Upper lobe of left lung (tissue), 6 donors: ENCODE results near the gene FBXW8. TPM values are rescaled to one million over a fixed set of nuclear protein-coding genes. Genes with fewer than 3 reads are reported as not detected.

Source experiments
- ATAC-seq, 2 donors: fragments of 200-7000 bp; cut with Tn5 transposase; one replicate each; pipeline ENCODE4 v1.9.1; 2022; ENCODE audit warnings: mild to moderate bottlenecking in 2 of 2, moderate library complexity in 2 of 2; ENCODE audit not compliant: low FRiP score in 2 of 2
- DNase-seq, 2 donors: peaks; one replicate each; pipeline ENCODE4 v3.0.0-alpha.2; 2019 to 2020
- H3K27ac ChIP-seq, 4 donors: fragments of 200-600 bp; sonication (generic); one replicate each; pipeline ENCODE4 v1.5.1; 2016 to 2019
- H3K27me3 ChIP-seq, 4 donors: fragments of 200-600 bp; sonication (generic); one replicate each; pipeline ENCODE4 v1.5.1; 2017 to 2019
- H3K36me3 ChIP-seq, 4 donors: fragments of 200-600 bp; sonication (generic); one replicate each; pipeline ENCODE4 v1.5.1; 2016 to 2019
- H3K4me1 ChIP-seq, 4 donors: fragments of 200-600 bp; sonication (generic); one replicate each; pipeline ENCODE4 v1.5.1; 2018 to 2019
- H3K4me3 ChIP-seq, 4 donors: fragments of 200-600 bp; sonication (generic); one replicate each; pipeline ENCODE4 v1.5.1; 2017 to 2019; ENCODE audit warnings: mild to moderate bottlenecking in 2 of 4, moderate library complexity in 1 of 4
- H3K9me3 ChIP-seq, 4 donors: fragments of 200-600 bp; sonication (generic); one replicate each; pipeline ENCODE4 v1.5.1; 2018 to 2019
- CTCF ChIP-seq, 6 experiments: fragments of 450-650 bp in 4 of 6; fragments of 200-600 bp in 2 of 6; sonication (generic) in 2 of 6; IDR thresholded peaks; one replicate each; pipeline ENCODE4 v1.5.1; 2016 to 2019; ENCODE audit warnings: antibody characterized with exemption in 6 of 6
- EP300 ChIP-seq, 4 donors: sonication (generic); formaldehyde crosslinking; IDR thresholded peaks; one replicate each; pipeline ENCODE4 v1.5.1; 2017; ENCODE audit warnings: antibody characterized with exemption in 4 of 4, control low read depth in 2 of 4
- POLR2A ChIP-seq, 4 donors: fragments of 450-650 bp; IDR thresholded peaks; one replicate each; pipeline ENCODE4 v1.5.1; 2016 to 2017; ENCODE audit warnings: antibody characterized with exemption in 4 of 4, mild to moderate bottlenecking in 2 of 4
- POLR2AphosphoS5 ChIP-seq, 2 donors: sonication (generic); formaldehyde crosslinking; IDR thresholded peaks; one replicate each; pipeline ENCODE4 v1.5.1; 2017; ENCODE audit warnings: antibody characterized with exemption in 2 of 2
- WGBS, 2 donors: methylation state at CpG; one replicate each; pipeline ENCODE4 v1.1.5; 2017 to 2018; 5-methylcytosine and 5-hydroxymethylcytosine counted together
- total RNA-seq, 6 donors: library from RNA; depleted of rRNA in 4 of 6; stranded (reverse); fragments of >200 nt in 4 of 6; gene quantifications; one replicate each; pipeline versions ENCODE4 v1.1.0 to v1.2.1, GENCODE V29; 2016 to 2021
- donor health status: DM: no; HTN: no; CAD: no; lungs with moderate emphysema.
- donor health status: DM: no; HTN: yes; CAD: no; lungs with severe emphysema.

The FBXW8 gene
- total RNA-seq, 6 donors from 2014 or later = 14.7 to 52.4 (median 18.6) TPM

GRCh38 chr12:116881325-116881876 lies 29.3 kb upstream of the FBXW8 start, which contains the start of gene HRK:
Gene HRK (minus strand): TSS chr12:116881441. CDS start chr12:116881307, 134 bp downstream.
- ATAC-seq = no peak
- H3K36me3 ChIP-seq = no peaks in the 10 kb centered on the region
- TF ChIP-seq EP300 (IDR thresholded peaks at IDR 0.05) = no peak
- TF ChIP-seq CTCF (IDR thresholded peaks at IDR 0.05) = no peak
- no peak for TF ChIP-seq POLR2A (IDR thresholded peaks at IDR 0.05)
- TF ChIP-seq POLR2AphosphoS5 (IDR thresholded peaks at IDR 0.05) = no peak
- 0 to 3% methylated on average over 10 to 43 of the region's 49 CpGs for WGBS, 2 donors
- H3K4me3 ChIP-seq = peak within 1 kb of the TSS in 3 of 4 donors; percentile 35 to 41 (median 40)
- peaks cover 31 to 45% (median 37%) of the 10 kb centered on the region in 4 donors for H3K4me1 ChIP-seq
- no peaks in the 10 kb centered on the region for H3K9me3 ChIP-seq
- peak in 1 of 2 donors; percentile 68 for DNase-seq
- H3K27ac ChIP-seq = no peak within 1 kb of the TSS
- peaks cover 0 to 54% (median 25%) of the 10 kb centered on the region in 4 donors for H3K27me3 ChIP-seq

- Histone ChIP-seq H3K27ac (no peak overlapping the region), H3K4me3 (peak overlapping the region in 1 of 4 donors; percentile 41), H3K9me3 (no peaks in the 10 kb centered on the region), H3K4me1 (peaks cover 31 to 45% (median 37%) of the 10 kb centered on the region in 4 donors), H3K36me3 (no peaks in the 10 kb centered on the region), H3K27me3 (peaks cover 0 to 54% (median 25%) of the 10 kb centered on the region in 4 donors)
- peak in 1 of 2 donors; percentile 55 for DNase-seq
- TF ChIP-seq POLR2A (IDR thresholded peaks at IDR 0.05) (no peak), CTCF (IDR thresholded peaks at IDR 0.05) (no peak), EP300 (IDR thresholded peaks at IDR 0.05) (no peak), POLR2AphosphoS5 (IDR thresholded peaks at IDR 0.05) (no peak)
- WGBS, 2 donors = 4 to 9% methylated on average over 27 of the region's 29 CpGs
- ATAC-seq = no peak
Measured at GRCh38 chr12:116881877-116882507, 28.8 kb upstream of the FBXW8 start.

- H3K36me3 ChIP-seq = no peaks in the 10 kb centered on the region
- H3K9me3 ChIP-seq = no peaks in the 10 kb centered on the region
- H3K4me1 ChIP-seq = peaks cover 31 to 45% (median 37%) of the 10 kb centered on the region in 4 donors
- no peak overlapping the region for H3K4me3 ChIP-seq
- no peak overlapping the region for H3K27ac ChIP-seq
- WGBS, 2 donors = 20 to 36% methylated on average over 6 of the region's 6 CpGs
- no peak for ATAC-seq
- peaks cover 0 to 50% (median 25%) of the 10 kb centered on the region in 4 donors for H3K27me3 ChIP-seq
- no peak for DNase-seq
- TF ChIP-seq POLR2A (IDR thresholded peaks at IDR 0.05) (no peak), EP300 (IDR thresholded peaks at IDR 0.05) (no peak), CTCF (IDR thresholded peaks at IDR 0.05) (peak in 1 of 6 experiments; percentile 6)
Measured at GRCh38 chr12:116882742-116883141, 28.0 kb upstream of the FBXW8 start.

- H3K27ac ChIP-seq = no peak overlapping the region
- no peak for DNase-seq
- H3K27me3 ChIP-seq = peaks cover 0 to 29% (median 16%) of the 10 kb centered on the region in 4 donors
- 86 to 89% methylated on average over 3 of the region's 3 CpGs for WGBS, 2 donors
- ATAC-seq = no peak
- no peak overlapping the region for H3K4me3 ChIP-seq
- H3K9me3 ChIP-seq = no peaks in the 10 kb centered on the region
- peaks cover 17 to 29% (median 20%) of the 10 kb centered on the region in 4 donors for H3K4me1 ChIP-seq
- TF ChIP-seq POLR2A (IDR thresholded peaks at IDR 0.05) (no peak), CTCF (IDR thresholded peaks at IDR 0.05) (no peak), EP300 (IDR thresholded peaks at IDR 0.05) (no peak), POLR2AphosphoS5 (IDR thresholded peaks at IDR 0.05) (no peak)
- no peaks in the 10 kb centered on the region for H3K36me3 ChIP-seq
Measured at GRCh38 chr12:116884871-116885270, 25.9 kb upstream of the FBXW8 start.
